Measurements from ENCODE around the gene MAT2A. TPM values are rescaled to one million over a fixed set of nuclear protein-coding genes. Genes with fewer than 3 reads are reported as not detected.

MAT2A gene
- total RNA-seq, 1 donor from 2014 or later: 145 TPM

- peaks cover 35% of the 10 kb centered on the region for H3K4me1 ChIP-seq
- peak overlapping the region; percentile 83 for H3K4me3 ChIP-seq
- peak overlapping the region; percentile 95 for H3K27ac ChIP-seq (replicated peaks)
- H3K9me3 ChIP-seq (replicated peaks): no peaks in the 10 kb centered on the region
- TF ChIP-seq CTCF (IDR thresholded peaks at IDR 0.05; ENCODE audit: borderline replicate concordance): no peak
- peaks cover 29% of the 10 kb centered on the region for H3K36me3 ChIP-seq
- no peak for DNase-seq
- intact Hi-C loops (cut with micrococcal nuclease): no loop called here
- H3K27me3 ChIP-seq (ENCODE audit: low read depth): no peaks in the 10 kb centered on the region
Observed at GRCh38 chr2:85560812-85561279, 21.9 kb downstream of the MAT2A start.

GRCh38 chr2:85561280-85562212 lies 22.6 kb downstream of the MAT2A start, which contains the start of gene GGCX:
TSS of gene GGCX (minus strand) at chr2:85561493. CDS start at chr2:85561428, 65 bp downstream.
- H3K9me3 ChIP-seq (replicated peaks): no peaks in the 10 kb centered on the region
- H3K4me3 ChIP-seq: peak within 1 kb of the TSS; percentile 83
- H3K4me1 ChIP-seq: peaks cover 35% of the 10 kb centered on the region

GRCh38 chr2:85564144-85564563 lies 25.2 kb downstream of the MAT2A start:
- Histone ChIP-seq H3K36me3 (no peaks in the 10 kb centered on the region), H3K9me3 (replicated peaks) (no peaks in the 10 kb centered on the region), H3K27me3 (ENCODE audit: low read depth) (no peaks in the 10 kb centered on the region), H3K4me1 (peaks cover 31% of the 10 kb centered on the region), H3K27ac (replicated peaks) (no peak overlapping the region), H3K4me3 (no peak overlapping the region)
- no peak for TF ChIP-seq CTCF (IDR thresholded peaks at IDR 0.05; ENCODE audit: borderline replicate concordance)
- no peak for DNase-seq
- intact Hi-C loops (cut with micrococcal nuclease): no loop called here

More at GRCh38 chr2:85561280-85562212, 22.6 kb downstream of the MAT2A start, which contains the start of gene GGCX:
- H3K27me3 ChIP-seq (ENCODE audit: low read depth): no peaks in the 10 kb centered on the region
- intact Hi-C loops (cut with micrococcal nuclease): no loop called here
- DNase-seq: peak; percentile 96
- H3K36me3 ChIP-seq: peaks cover 22% of the 10 kb centered on the region
- TF ChIP-seq CTCF (IDR thresholded peaks at IDR 0.05; ENCODE audit: borderline replicate concordance): no peak
- peak within 1 kb of the TSS; percentile 95 for H3K27ac ChIP-seq (replicated peaks)

- no peaks in the 10 kb centered on the region for H3K27me3 ChIP-seq (ENCODE audit: low read depth)
- peaks cover 10% of the 10 kb centered on the region for H3K4me1 ChIP-seq
- intact Hi-C loops (cut with micrococcal nuclease): no loop called here
- H3K36me3 ChIP-seq: no peaks in the 10 kb centered on the region
- no peaks in the 10 kb centered on the region for H3K9me3 ChIP-seq (replicated peaks)
- H3K27ac ChIP-seq (replicated peaks): no peak overlapping the region
- H3K4me3 ChIP-seq: no peak overlapping the region
- TF ChIP-seq CTCF (IDR thresholded peaks at IDR 0.05; ENCODE audit: borderline replicate concordance): no peak
- DNase-seq: no peak
Observed at GRCh38 chr2:85566265-85566664, 27.3 kb downstream of the MAT2A start.

- intact Hi-C loops (cut with micrococcal nuclease): no loop called here
- Histone ChIP-seq H3K4me3 (no peak overlapping the region), H3K9me3 (replicated peaks) (no peaks in the 10 kb centered on the region), H3K27me3 (ENCODE audit: low read depth) (no peaks in the 10 kb centered on the region), H3K27ac (replicated peaks) (no peak overlapping the region), H3K36me3 (no peaks in the 10 kb centered on the region), H3K4me1 (peaks cover 26% of the 10 kb centered on the region)
- no peak for DNase-seq
- no peak for TF ChIP-seq CTCF (IDR thresholded peaks at IDR 0.05; ENCODE audit: borderline replicate concordance)
Observed at GRCh38 chr2:85575739-85576138, 36.8 kb downstream of the MAT2A start.

Data from left ventricle myocardium inferior (tissue), 1 donor.